Nephron (organoid): ENCODE data around the gene MACC1.

Source experiments
- H3K27ac Mint-ChIP-seq, 3 experiments: 2 replicates each; pipeline ENCODE4 v1.8.0; 2020; ENCODE audit warnings: mixed read lengths in 3 of 3, mild to moderate bottlenecking in 2 of 3, moderate library complexity in 1 of 3
- H3K27me3 Mint-ChIP-seq: 2 replicates; pipeline ENCODE4 v1.8.0; 2021; ENCODE audit warnings: low read depth, mild to moderate bottlenecking, moderate library complexity, mixed read lengths
- H3K36me3 Mint-ChIP-seq: 2 replicates; pipeline ENCODE4 v1.8.0; 2020; ENCODE audit warnings: low read depth, mixed read lengths
- H3K4me1 Mint-ChIP-seq: 2 replicates; pipeline ENCODE4 v1.8.0; 2020; ENCODE audit warnings: mixed read lengths
- H3K4me3 Mint-ChIP-seq, 3 experiments: 2 replicates each; pipeline ENCODE4 v1.8.0; 2020; ENCODE audit warnings: mild to moderate bottlenecking in 3 of 3, mixed read lengths in 3 of 3, moderate library complexity in 2 of 3
- H3K9me3 Mint-ChIP-seq: 2 replicates; pipeline ENCODE4 v1.8.0; 2020; ENCODE audit warnings: mixed read lengths
- CTCF ChIP-seq, 3 experiments: fragments of 200-600 bp; sonication (generic); IDR thresholded peaks; one replicate each; pipeline ENCODE4 v1.5.0; 2021; ENCODE audit warnings: antibody characterized with exemption in 3 of 3; ENCODE audit not compliant: unreplicated experiment in 3 of 3

Gene MACC1

GRCh38 chr7:20151708-20152456 lies 65.3 kb downstream of the MACC1 start:
- H3K27ac Mint-ChIP-seq: no peak overlapping the region
- no peaks in the 10 kb centered on the region for H3K36me3 Mint-ChIP-seq
- TF ChIP-seq CTCF (IDR thresholded peaks at IDR 0.05; ENCODE audit: unreplicated experiment in 3 of 3): no peak
- H3K4me1 Mint-ChIP-seq: peaks cover 9% of the 10 kb centered on the region
- no peak overlapping the region for H3K4me3 Mint-ChIP-seq
- H3K9me3 Mint-ChIP-seq: no peaks in the 10 kb centered on the region
- peaks cover 4% of the 10 kb centered on the region for H3K27me3 Mint-ChIP-seq

GRCh38 chr7:20146451-20146850 lies 70.7 kb downstream of the MACC1 start:
- Mint-ChIP-seq H3K4me1 (peaks cover 24% of the 10 kb centered on the region), H3K9me3 (no peaks in the 10 kb centered on the region), H3K4me3 (no peak overlapping the region), H3K27ac (peak overlapping the region; percentile 37 to 82 (median 44)), H3K36me3 (no peaks in the 10 kb centered on the region), H3K27me3 (peaks cover 4% of the 10 kb centered on the region)
- no peak for TF ChIP-seq CTCF (IDR thresholded peaks at IDR 0.05; ENCODE audit: unreplicated experiment in 3 of 3)

- Mint-ChIP-seq H3K4me1 (peaks cover 24% of the 10 kb centered on the region), H3K27me3 (no peaks in the 10 kb centered on the region), H3K36me3 (no peaks in the 10 kb centered on the region), H3K27ac (peak overlapping the region in 1 of 3 experiments; percentile 30), H3K9me3 (no peaks in the 10 kb centered on the region), H3K4me3 (no peak overlapping the region)
- no peak for TF ChIP-seq CTCF (IDR thresholded peaks at IDR 0.05; ENCODE audit: unreplicated experiment in 3 of 3)
Measured at GRCh38 chr7:20144801-20145200, 72.4 kb downstream of the MACC1 start.

- no peak overlapping the region for H3K4me3 Mint-ChIP-seq
- no peaks in the 10 kb centered on the region for H3K9me3 Mint-ChIP-seq
- TF ChIP-seq CTCF (IDR thresholded peaks at IDR 0.05; ENCODE audit: unreplicated experiment in 3 of 3): no peak
- H3K36me3 Mint-ChIP-seq: no peaks in the 10 kb centered on the region
- peak overlapping the region in 2 of 3 experiments; percentile 25 to 36 for H3K27ac Mint-ChIP-seq
- no peaks in the 10 kb centered on the region for H3K27me3 Mint-ChIP-seq
- H3K4me1 Mint-ChIP-seq: peaks cover 20% of the 10 kb centered on the region
Measured at GRCh38 chr7:20141666-20142065, 75.5 kb downstream of the MACC1 start.

- H3K27me3 Mint-ChIP-seq: no peaks in the 10 kb centered on the region
- no peaks in the 10 kb centered on the region for H3K36me3 Mint-ChIP-seq
- no peak for TF ChIP-seq CTCF (IDR thresholded peaks at IDR 0.05; ENCODE audit: unreplicated experiment in 3 of 3)
- H3K4me3 Mint-ChIP-seq: no peak overlapping the region
- peak overlapping the region in 2 of 3 experiments; percentile 2 to 7 for H3K27ac Mint-ChIP-seq
- peaks cover 15% of the 10 kb centered on the region for H3K4me1 Mint-ChIP-seq
- H3K9me3 Mint-ChIP-seq: no peaks in the 10 kb centered on the region
Measured at GRCh38 chr7:20141002-20141345, 76.2 kb downstream of the MACC1 start.
